SU-DHL-6 (cell line): Measurements from ENCODE around the gene TOP2A.

Experiments
- CTCF ChIP-seq: fragments of 200-600 bp; sonication (generic); IDR thresholded peaks from one replicate; pipeline ENCODE4 v1.5.1; 2017; ENCODE audit warnings: antibody characterized with exemption, mild to moderate bottlenecking, low read length, moderate library complexity; ENCODE audit not compliant: insufficient read depth, poor library complexity, severe bottlenecking
- EZH2phosphoT487 ChIP-seq: fragments of 200-600 bp; sonication (generic), shearing (Covaris generic); conservative IDR thresholded peaks from 2 replicates; pipeline ENCODE4 v1.6.1; 2018; ENCODE audit warnings: mild to moderate bottlenecking, antibody characterized with exemption, low read length, moderate library complexity, mixed read lengths

DNA sequence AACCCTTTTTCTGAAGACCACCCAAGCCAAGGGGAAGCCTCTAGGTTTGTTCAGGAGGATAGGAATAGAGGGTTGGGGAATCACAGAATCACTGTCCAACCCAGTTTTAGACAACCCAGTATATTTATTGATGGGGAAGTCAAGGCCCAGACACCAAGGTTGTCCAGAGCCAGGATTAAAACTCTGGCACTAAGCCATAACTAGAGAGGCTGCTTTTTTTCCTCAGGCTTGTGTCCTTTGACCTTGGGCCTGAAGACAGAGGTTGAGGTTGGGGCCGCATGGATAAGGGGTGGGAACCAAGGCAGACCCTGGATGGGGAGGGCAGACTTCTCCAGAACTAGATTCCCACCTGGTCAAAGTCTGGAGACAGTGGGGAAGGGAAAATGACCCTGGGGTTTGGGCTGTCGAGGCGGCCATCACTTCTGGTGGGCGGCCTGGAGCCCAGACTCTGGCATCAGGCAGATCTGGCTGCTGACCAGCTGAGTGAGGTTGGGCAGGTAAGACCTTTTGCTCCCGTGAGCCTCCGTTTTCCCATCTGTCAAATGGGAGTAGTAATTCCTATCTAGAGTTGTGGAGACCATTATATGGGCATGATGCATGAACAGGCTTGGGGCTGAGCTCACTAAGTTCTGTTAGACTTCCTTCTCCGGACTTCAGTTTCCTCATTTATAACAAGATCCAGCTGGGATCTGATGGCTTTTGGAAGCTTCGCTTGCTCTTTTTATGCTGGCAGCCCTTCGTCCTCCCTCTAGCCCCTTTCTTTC is 43.5 kb upstream of the TOP2A start:
- TF ChIP-seq CTCF (no peak), EZH2phosphoT487 (no peak)
